ENCODE measurements around the gene RAD21L1.

DNA sequence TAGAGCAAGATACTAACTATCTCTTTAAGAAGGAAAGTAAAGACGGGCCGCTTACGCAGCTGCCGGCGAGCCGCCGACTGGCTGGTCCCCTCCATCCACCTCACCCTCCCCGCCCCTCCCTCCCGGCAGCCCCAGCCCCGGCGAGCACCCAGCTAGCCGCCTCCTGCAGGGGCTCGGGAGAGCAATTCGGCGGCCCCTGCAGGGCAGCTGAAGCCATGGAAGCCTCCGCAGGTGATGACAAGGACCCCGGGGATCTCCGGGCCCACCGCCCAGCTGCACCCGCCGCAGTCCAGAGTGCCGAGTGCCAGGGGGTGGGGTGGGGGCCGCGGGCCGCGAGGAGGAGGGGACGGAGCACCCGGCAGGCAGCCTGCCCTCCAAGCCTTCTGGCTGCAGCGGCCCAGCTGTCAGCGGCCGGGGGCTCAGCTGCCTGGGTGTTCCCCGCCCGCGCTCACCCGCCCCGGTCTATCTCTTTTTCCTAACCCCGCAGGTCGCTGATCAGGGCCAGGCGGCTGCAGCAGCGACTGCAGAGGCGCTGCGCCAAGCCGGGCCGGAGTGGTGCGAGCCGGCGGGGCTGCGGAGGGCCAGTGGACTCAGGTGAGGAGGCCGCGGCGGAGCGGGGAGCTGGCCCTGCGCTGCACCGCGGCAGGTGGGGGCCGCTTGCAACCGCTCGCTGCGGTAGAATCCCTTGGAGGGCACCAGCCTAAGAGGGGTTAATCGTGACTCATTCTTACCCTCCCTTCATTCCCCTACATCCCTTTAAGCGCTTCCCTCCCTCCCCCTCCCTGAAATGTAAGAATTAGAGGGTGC lies 40.5 kb downstream of the RAD21L1 start, which contains the start of gene SNPH:
- TF ChIP-seq, protein P1, sequence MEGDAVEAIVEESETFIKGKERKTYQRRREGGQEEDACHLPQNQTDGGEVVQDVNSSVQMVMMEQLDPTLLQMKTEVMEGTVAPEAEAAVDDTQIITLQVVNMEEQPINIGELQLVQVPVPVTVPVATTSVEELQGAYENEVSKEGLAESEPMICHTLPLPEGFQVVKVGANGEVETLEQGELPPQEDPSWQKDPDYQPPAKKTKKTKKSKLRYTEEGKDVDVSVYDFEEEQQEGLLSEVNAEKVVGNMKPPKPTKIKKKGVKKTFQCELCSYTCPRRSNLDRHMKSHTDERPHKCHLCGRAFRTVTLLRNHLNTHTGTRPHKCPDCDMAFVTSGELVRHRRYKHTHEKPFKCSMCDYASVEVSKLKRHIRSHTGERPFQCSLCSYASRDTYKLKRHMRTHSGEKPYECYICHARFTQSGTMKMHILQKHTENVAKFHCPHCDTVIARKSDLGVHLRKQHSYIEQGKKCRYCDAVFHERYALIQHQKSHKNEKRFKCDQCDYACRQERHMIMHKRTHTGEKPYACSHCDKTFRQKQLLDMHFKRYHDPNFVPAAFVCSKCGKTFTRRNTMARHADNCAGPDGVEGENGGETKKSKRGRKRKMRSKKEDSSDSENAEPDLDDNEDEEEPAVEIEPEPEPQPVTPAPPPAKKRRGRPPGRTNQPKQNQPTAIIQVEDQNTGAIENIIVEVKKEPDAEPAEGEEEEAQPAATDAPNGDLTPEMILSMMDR (IDR thresholded peaks at IDR 0.05): no peak
- peak; percentile 40 for TF ChIP-seq EZH2 (IDR thresholded peaks at IDR 0.05)
